ENCODE measurements around the gene SNX10. TPM values are rescaled to one million over a fixed set of nuclear protein-coding genes. Genes with fewer than 3 reads are reported as not detected.

SNX10 gene
- total RNA-seq, 1 experiment from 2014 or later: 9.4 TPM

- Histone ChIP-seq H3K23me2 (ENCODE audit: insufficient read length, low read depth, low read length, poor library complexity, severe bottlenecking) (no peaks in the 10 kb centered on the region), H2BK15ac (ENCODE audit: low read depth, low read length) (no peak overlapping the region), H3K27ac (ENCODE audit: insufficient read length, low read depth, low read length) (no peak overlapping the region), H3K4me1 (ENCODE audit: insufficient read depth, low read length) (peaks cover 2% of the 10 kb centered on the region; the same call in 1 of the 2 replicates), H3K9ac (ENCODE audit: extremely low read depth, insufficient read length, low read length) (no peak overlapping the region), H2BK120ac (ENCODE audit: low read depth, low read length, poor library complexity, severe bottlenecking) (no peak overlapping the region), H3K14ac (ENCODE audit: insufficient read depth, low read length) (no peak overlapping the region), H3T11ph (ENCODE audit: low read length) (no peak overlapping the region), H2BK5ac (ENCODE audit: insufficient read length, low read length) (no peak overlapping the region), H3K79me1 (ENCODE audit: insufficient read depth, low read depth, low read length, poor library complexity, severe bottlenecking) (no peaks in the 10 kb centered on the region), H3K56ac (ENCODE audit: insufficient read length, low read depth, low read length) (no peak overlapping the region), H3K23ac (ENCODE audit: insufficient read length, low read depth, low read length) (no peak overlapping the region), H4K91ac (ENCODE audit: insufficient read length, low read depth, low read length) (no peak overlapping the region), H4K5ac (ENCODE audit: insufficient read length, low read depth, low read length) (no peak overlapping the region), H4K8ac (replicated peaks; ENCODE audit: insufficient read length, low read depth, low read length) (no peak overlapping the region), H3K27me3 (ENCODE audit: insufficient read depth, low read length) (no peaks in the 10 kb centered on the region), H3K79me2 (ENCODE audit: insufficient read depth, low read length) (no peaks in the 10 kb centered on the region), H2AFZ (ENCODE audit: low read length) (no peak overlapping the region), H3K9me3 (ENCODE audit: control insufficient read depth, low read depth, low read length) (no peaks in the 10 kb centered on the region), H2AK5ac (ENCODE audit: insufficient read length, low read length) (no peak overlapping the region), H3K18ac (ENCODE audit: insufficient read length, low read depth, low read length) (no peak overlapping the region), H2BK20ac (ENCODE audit: low read depth, low read length, poor library complexity, severe bottlenecking) (no peak overlapping the region), H2BK12ac (ENCODE audit: insufficient read length, low read depth, low read length) (no peak overlapping the region), H4K20me1 (ENCODE audit: control insufficient read depth, insufficient read depth, insufficient read length) (no peaks in the 10 kb centered on the region), H3K4me2 (ENCODE audit: insufficient read depth, insufficient read length, low read length) (no peak overlapping the region), H3K4ac (ENCODE audit: low read depth, low read length) (no peak overlapping the region)
- H3K27me3 Mint-ChIP-seq (ENCODE audit: low read depth): no peaks in the 10 kb centered on the region; the same call in 1 of the 2 replicates
- H3K9me3 Mint-ChIP-seq: no peaks in the 10 kb centered on the region
- H3K27ac Mint-ChIP-seq: no peak overlapping the region
- H3K36me3 Mint-ChIP-seq (ENCODE audit: insufficient read depth in 1 of 3, low read depth in 3 of 3): no peaks in the 10 kb centered on the region
- no peak for DNase-seq
- TF ChIP-seq, protein P1, sequence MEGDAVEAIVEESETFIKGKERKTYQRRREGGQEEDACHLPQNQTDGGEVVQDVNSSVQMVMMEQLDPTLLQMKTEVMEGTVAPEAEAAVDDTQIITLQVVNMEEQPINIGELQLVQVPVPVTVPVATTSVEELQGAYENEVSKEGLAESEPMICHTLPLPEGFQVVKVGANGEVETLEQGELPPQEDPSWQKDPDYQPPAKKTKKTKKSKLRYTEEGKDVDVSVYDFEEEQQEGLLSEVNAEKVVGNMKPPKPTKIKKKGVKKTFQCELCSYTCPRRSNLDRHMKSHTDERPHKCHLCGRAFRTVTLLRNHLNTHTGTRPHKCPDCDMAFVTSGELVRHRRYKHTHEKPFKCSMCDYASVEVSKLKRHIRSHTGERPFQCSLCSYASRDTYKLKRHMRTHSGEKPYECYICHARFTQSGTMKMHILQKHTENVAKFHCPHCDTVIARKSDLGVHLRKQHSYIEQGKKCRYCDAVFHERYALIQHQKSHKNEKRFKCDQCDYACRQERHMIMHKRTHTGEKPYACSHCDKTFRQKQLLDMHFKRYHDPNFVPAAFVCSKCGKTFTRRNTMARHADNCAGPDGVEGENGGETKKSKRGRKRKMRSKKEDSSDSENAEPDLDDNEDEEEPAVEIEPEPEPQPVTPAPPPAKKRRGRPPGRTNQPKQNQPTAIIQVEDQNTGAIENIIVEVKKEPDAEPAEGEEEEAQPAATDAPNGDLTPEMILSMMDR (conservative IDR thresholded peaks at IDR 0.05): no peak
- no peak overlapping the region for H3K4me3 Mint-ChIP-seq
- peaks cover 2 to 4% of the 10 kb centered on the region in 2 experiments; a peak in 3 of 4 replicates for H3K4me1 Mint-ChIP-seq
- no CpG with 5 or more reads among the region's 3 CpGs for WGBS (ENCODE audit: extremely low coverage, insufficient read length, low lambda C conversion rate)
Observed at GRCh38 chr7:26275213-26275612, 16.4 kb upstream of the SNX10 start.

Data from H9 (cell line).